ENCODE data around the gene LCN15.

DNA sequence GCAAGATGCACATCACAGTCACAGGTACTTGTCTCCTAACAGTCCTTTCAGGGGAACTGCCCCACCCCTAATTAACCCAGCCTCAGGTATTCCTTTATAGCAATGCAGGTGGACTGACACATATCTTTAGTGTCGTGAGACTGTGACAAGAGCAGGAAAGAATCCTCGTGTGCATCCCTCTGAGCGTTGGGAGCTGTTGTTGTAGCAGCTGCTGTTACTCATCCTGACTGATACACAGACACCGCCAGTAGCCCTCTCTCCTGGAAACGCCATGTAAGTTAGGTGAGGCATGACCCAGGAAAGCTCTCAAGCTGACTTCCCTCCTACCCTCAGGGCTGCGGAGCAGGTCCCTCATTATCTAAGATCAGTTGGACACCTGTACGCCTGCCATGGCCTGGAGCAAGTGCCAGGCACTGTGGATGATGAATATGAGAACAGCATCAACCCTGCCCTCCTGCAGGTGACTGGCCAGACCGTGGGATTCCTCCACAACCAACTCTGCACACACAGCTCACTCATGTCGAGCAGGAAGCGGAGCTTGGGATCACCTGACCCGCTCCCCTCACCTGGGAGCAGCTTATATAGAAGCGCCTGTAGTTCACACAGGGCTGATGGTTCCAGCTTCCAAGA lies 10.2 kb upstream of the LCN15 start:
- TF ChIP-seq, protein P1, sequence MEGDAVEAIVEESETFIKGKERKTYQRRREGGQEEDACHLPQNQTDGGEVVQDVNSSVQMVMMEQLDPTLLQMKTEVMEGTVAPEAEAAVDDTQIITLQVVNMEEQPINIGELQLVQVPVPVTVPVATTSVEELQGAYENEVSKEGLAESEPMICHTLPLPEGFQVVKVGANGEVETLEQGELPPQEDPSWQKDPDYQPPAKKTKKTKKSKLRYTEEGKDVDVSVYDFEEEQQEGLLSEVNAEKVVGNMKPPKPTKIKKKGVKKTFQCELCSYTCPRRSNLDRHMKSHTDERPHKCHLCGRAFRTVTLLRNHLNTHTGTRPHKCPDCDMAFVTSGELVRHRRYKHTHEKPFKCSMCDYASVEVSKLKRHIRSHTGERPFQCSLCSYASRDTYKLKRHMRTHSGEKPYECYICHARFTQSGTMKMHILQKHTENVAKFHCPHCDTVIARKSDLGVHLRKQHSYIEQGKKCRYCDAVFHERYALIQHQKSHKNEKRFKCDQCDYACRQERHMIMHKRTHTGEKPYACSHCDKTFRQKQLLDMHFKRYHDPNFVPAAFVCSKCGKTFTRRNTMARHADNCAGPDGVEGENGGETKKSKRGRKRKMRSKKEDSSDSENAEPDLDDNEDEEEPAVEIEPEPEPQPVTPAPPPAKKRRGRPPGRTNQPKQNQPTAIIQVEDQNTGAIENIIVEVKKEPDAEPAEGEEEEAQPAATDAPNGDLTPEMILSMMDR (IDR thresholded peaks at IDR 0.05) = no peak
- TF ChIP-seq POLR2A (IDR thresholded peaks at IDR 0.05) = no peak

Data from heart left ventricle (tissue), 13 donors.